SK-MEL-5 (cell line): Measurements from ENCODE around the gene TCEAL3. TPM values are rescaled to one million over a fixed set of nuclear protein-coding genes. Genes with fewer than 3 reads are reported as not detected.
"Not testable (repeated sequence)": the region's sequence is repeated elsewhere in the genome, so short reads cannot be mapped to it uniquely, and the experiment has no call there.

ENCODE experiments used
- DNase-seq: peaks from one replicate; pipeline ENCODE4 v3.0.0-alpha.2; 2016; ENCODE audit warnings: low read depth, low spot score
- in situ Hi-C: cut with HindIII; loops from 2 replicates; pipeline ENCODE4 v1.10.0; 2016; ENCODE audit warnings: low sequenced_read_pairs, high pct_unique_total_duplicates, low pct_unique_long_range_greater_than_20kb
- total RNA-seq: library from RNA; depleted of rRNA; stranded (reverse); fragments of >200 nt; shearing (Covaris generic); gene quantifications from 2 replicates; pipeline ENCODE4 v1.2.3, GENCODE V29; 2014

The TCEAL3 gene
- total RNA-seq, 1 experiment from 2014 or later: 4.4 TPM

GRCh38 chrX:103614999-103615398, 7.2 kb downstream of the TCEAL3 start:
- no peak for DNase-seq
- in situ Hi-C loops: no loop called here

DNA sequence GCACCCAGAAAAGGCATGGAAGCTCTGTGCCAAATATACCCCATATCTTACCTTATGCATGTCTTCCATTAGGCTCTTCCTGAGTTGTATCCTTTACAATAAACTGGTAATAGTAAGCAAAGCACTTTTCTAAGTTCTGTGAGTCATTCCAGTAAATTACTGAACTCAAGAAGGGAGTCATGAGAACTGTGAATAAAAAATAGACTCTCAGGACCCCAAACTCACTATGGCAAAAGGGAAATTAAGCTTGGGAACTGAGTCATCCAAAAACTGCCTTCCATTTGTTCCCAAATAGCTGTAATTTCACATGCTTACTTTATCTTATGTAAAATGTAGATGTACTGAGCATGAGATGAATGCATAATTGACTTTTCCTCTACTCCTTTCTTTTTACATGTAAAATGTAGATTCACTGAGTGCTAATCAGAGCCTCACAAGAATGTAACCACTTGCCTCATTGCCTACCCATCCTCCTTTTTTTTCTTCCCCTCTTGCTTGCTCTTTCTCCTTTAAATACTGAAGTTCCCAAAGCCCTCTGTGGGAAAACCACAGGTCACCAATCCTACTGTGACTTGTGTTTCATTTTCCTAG, 8.1 kb downstream of the TCEAL3 start:
- no peak for DNase-seq
- in situ Hi-C loops: no loop called here

DNA sequence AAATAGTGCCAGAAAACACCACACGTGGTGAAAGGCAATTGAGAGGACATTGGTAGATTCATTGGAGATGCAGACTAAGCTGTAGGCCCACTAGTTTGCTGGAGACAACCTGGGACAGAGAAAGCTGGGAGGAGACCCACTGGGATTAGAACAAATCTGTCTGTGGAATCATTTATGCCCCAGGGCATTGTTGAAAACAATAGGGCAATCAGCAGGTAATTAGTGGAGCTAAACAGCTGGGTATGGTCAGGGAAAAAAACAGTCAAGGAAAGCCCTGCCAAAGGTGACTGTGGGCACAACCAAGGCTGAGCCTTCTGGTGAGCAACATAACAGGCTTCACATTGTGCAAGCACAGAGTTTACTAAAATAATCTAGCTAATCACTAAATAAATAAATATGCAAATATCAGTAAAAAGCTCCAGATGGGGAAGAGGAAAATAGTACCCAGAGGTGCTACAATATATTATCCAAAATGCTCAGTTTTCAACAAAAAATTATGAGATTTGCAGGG, 9.0 kb downstream of the TCEAL3 start:
- in situ Hi-C loops: no loop called here
- DNase-seq: no peak

- no peak for DNase-seq
- in situ Hi-C loops: no loop called here
Observed at GRCh38 chrX:103624111-103624510, 16.3 kb downstream of the TCEAL3 start.

GRCh38 chrX:103626855-103627254, 19.1 kb downstream of the TCEAL3 start:
- DNase-seq: no peak
- in situ Hi-C loops: no loop called here

- in situ Hi-C loops: no loop called here
- DNase-seq: peak; percentile 34
Observed at GRCh38 chrX:103628386-103629317, 20.9 kb downstream of the TCEAL3 start, which contains the start of gene TCEAL1. TCEAL1 (plus strand) TSS chrX:103628975; CDS start chrX:103629917, 942 bp downstream.

GRCh38 chrX:103629318-103630170, 21.8 kb downstream of the TCEAL3 start:
- peak; percentile 71 for DNase-seq
- in situ Hi-C loops: no loop called here

DNA sequence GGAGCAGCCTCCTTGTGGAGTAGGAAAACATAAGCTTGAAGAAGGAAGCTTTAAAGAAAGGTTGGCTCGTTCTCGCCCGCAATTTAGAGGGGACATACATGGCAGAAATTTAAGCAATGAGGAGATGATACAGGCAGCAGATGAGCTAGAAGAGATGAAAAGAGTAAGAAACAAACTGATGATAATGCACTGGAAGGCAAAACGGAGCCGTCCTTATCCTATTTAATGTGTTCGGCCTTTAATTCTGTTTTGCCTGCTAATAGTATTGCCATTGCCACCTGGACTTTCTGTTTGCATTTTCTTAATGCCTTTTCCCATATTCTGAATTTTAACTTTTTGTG, 22.4 kb downstream of the TCEAL3 start:
- in situ Hi-C loops: no loop called here
- no peak for DNase-seq

- no peak for DNase-seq
Observed at GRCh38 chrX:103631145-103631544, 23.4 kb downstream of the TCEAL3 start.

DNA sequence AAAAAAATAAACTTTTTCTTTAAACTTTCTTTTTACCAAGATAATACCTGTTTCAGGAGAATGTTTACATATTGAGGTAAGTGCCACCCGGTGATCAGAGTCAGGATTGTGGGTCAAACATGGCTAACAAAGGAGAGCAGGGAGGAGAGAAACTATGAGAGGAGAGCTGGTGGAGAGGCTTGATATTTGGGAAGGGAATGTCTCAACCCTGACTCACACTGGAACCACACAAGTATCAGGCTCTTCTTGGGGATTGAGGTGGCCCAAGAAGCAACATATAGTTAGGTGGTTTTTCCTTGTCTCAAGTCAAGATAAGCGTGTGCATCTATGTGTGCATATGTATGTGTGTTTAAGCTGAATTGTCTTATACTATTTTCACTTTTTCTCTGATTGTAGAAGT, 27.7 kb downstream of the TCEAL3 start:
- in situ Hi-C loops: no loop called here
- no peak for DNase-seq

More at GRCh38 chrX:103631145-103631544, 23.4 kb downstream of the TCEAL3 start:
- in situ Hi-C loops: no loop called here

GRCh38 chrX:103637604-103638338, 30.0 kb downstream of the TCEAL3 start:
- in situ Hi-C loops: no loop called here
- DNase-seq: no peak

DNA sequence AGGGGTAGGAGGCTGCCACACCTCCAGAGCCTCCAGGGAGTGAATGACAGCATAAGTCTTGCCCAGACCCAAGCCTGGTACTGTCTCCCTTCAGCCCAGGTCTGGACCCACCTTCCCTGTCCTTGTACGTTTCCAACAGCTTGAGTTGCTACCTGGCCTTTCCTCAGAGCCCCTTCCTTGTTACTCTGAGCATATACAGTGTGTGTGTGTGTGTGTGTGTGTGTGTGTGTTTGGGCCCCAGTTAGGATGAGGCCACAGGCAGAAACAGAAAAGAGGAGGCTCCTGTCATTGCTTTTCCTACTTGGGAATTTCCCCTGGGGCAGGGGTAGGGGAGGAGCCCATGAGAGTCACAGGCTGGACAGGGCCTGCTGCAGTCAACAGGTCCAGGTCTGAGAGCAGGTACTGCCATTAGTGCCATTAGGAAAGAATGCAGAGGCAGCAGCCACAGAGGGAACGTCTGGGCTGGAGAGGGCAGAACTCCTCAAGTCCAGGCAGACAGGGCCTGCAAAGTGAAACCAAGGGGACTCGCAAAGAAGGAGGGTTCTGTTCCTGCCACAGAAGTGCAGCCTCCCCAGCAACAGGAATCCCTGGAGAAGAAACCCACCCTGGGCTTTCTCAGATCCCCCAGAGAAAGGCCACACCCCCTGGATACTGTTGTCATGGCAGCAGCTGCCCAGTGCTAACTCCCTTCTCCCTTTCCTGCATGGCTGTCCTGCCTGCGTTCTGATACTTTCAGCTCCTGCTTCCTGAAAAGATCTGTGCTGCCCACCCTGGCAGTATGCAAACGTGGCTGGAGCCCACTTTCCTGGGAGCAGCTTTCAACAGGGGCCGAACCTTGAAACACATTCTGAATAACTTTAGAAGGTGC, 30.9 kb downstream of the TCEAL3 start:
- DNase-seq, in situ Hi-C loops: not testable (repeated sequence)

GRCh38 chrX:103640401-103641155, 32.8 kb downstream of the TCEAL3 start:
- in situ Hi-C loops: no loop called here
- DNase-seq: no peak

DNA sequence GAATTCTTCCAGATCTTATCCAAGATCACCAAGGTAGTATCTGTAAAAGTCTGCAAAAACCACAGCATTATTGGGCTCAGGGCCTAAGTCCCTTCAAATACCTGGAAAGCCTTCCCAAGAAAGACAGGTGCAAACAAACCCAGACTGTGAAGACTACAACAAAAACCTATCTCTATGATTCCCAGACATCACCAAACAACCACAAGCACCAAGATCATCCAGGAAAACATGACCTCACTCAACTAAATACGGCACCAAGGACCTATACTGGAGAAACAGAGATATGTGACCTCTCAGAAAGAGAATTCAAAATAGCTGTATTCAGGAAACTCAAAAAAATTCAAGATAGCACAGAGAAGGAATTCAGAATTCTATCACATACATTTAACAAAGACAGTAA, 36.4 kb downstream of the TCEAL3 start:
- no peak for DNase-seq
- in situ Hi-C loops: no loop called here

DNA sequence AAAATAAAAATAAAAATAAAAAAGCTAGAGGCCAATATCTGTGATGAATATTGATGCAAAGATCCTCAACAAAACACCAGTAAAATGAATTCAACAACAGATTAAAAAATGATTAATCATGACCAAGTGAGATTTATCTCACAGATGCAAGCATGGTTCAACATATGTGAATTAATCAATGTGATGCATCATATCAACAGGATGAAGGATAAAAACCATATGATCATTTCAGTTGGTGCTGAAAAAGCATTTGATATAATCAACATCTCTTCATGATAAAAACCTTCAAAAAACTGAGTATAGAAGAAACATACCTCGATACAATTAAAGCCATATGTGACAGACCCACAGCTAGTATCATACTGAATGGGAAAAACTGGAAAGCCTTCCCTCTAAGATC, 39.9 kb downstream of the TCEAL3 start:
- no peak for DNase-seq
- in situ Hi-C loops: no loop called here
